OCI-LY1 (cell line): ENCODE data around the gene FANCD2.
A peak's percentile ranks its signal among the peaks of the same experiment; 100 is the strongest.

ENCODE experiments used
- H2AFZ ChIP-seq: fragments of 200-600 bp; sonication (generic), shearing (Covaris generic); 2 replicates; pipeline ENCODE4 v1.6.0; 2014; ENCODE audit warnings: antibody characterized with exemption, mild to moderate bottlenecking, low read length
- H3F3A ChIP-seq: fragments of 200-600 bp; sonication (generic), shearing (Covaris generic); 2 replicates; pipeline ENCODE4 v1.6.0; 2014; ENCODE audit warnings: mild to moderate bottlenecking, antibody characterized with exemption, low read length, moderate library complexity; ENCODE audit not compliant: insufficient read depth
- H3K27ac ChIP-seq: fragments of 200-600 bp; sonication (generic); 2 replicates; pipeline ENCODE4 v1.5.1; 2014; ENCODE audit warnings: low read length, mixed run types, mild to moderate bottlenecking, low read depth; ENCODE audit not compliant: poor library complexity, severe bottlenecking
- H3K27me3 ChIP-seq: fragments of 200-600 bp; sonication (generic); 2 replicates; pipeline ENCODE4 v1.6.0; 2014; ENCODE audit warnings: antibody characterized with exemption, mild to moderate bottlenecking, low read length, moderate library complexity; ENCODE audit not compliant: insufficient read depth
- H3K36me3 ChIP-seq: fragments of 200-600 bp; sonication (generic); 2 replicates; pipeline ENCODE4 v1.6.1; 2014; ENCODE audit warnings: mild to moderate bottlenecking, antibody characterized with exemption, low read length, moderate library complexity, mixed read lengths; ENCODE audit not compliant: insufficient read depth
- H3K4me1 ChIP-seq: fragments of 200-600 bp; sonication (generic); 2 replicates; pipeline ENCODE4 v1.5.1; 2014; ENCODE audit warnings: mild to moderate bottlenecking, low read length, moderate library complexity; ENCODE audit not compliant: insufficient read depth, severe bottlenecking
- H3K4me2 ChIP-seq: fragments of 200-600 bp; sonication (generic), shearing (Covaris generic); 2 replicates; pipeline ENCODE4 v1.6.1; 2014; ENCODE audit warnings: low read length
- H3K4me3 ChIP-seq: fragments of 200-600 bp; sonication (generic); 2 replicates; pipeline ENCODE4 v1.5.1; 2014; ENCODE audit warnings: low read length, low read depth, mild to moderate bottlenecking, mixed read lengths; ENCODE audit not compliant: poor library complexity, severe bottlenecking
- H3K79me2 ChIP-seq: fragments of 200-600 bp; shearing (Covaris generic); 2 replicates; pipeline ENCODE4 v1.6.1; 2016; ENCODE audit warnings: mixed run types, low read length, mixed read lengths; ENCODE audit not compliant: insufficient read depth
- H3K9ac ChIP-seq: fragments of 200-600 bp; sonication (generic), shearing (Covaris generic); 2 replicates; pipeline ENCODE4 v1.6.1; 2014; ENCODE audit warnings: mild to moderate bottlenecking, low read length, mixed read lengths
- H3K9me2 ChIP-seq: fragments of 200-600 bp; sonication (generic), shearing (Covaris generic); 2 replicates; pipeline ENCODE4 v1.6.1; 2014; ENCODE audit warnings: low read depth, mild to moderate bottlenecking, low read length, mixed read lengths
- H3K9me3 ChIP-seq: fragments of 200-600 bp; shearing (Covaris generic); 2 replicates; pipeline ENCODE4 v1.6.1; 2014; ENCODE audit warnings: low read length, mixed read lengths
- H4K20me1 ChIP-seq: fragments of 200-600 bp; sonication (generic), shearing (Covaris generic); 2 replicates; pipeline ENCODE4 v1.6.0; 2016; ENCODE audit warnings: mild to moderate bottlenecking, low read length; ENCODE audit not compliant: insufficient read depth
- EZH2 ChIP-seq: fragments of 200-600 bp; sonication (generic), shearing (Covaris generic); IDR thresholded peaks from 2 replicates; pipeline ENCODE4 v1.8.0; 2017; ENCODE audit warnings: borderline replicate concordance, mixed run types, mild to moderate bottlenecking, antibody characterized with exemption, low read length, moderate library complexity, mixed read lengths
- TF ChIP-seq, protein P1 (sequence below): fragments of 200-600 bp; sonication (generic), shearing (Covaris generic); IDR thresholded peaks from 2 replicates; pipeline ENCODE4 v1.5.1; 2017; ENCODE audit warnings: mild to moderate bottlenecking, antibody characterized with exemption, low read length, moderate library complexity, mixed read lengths

The FANCD2 gene

DNA sequence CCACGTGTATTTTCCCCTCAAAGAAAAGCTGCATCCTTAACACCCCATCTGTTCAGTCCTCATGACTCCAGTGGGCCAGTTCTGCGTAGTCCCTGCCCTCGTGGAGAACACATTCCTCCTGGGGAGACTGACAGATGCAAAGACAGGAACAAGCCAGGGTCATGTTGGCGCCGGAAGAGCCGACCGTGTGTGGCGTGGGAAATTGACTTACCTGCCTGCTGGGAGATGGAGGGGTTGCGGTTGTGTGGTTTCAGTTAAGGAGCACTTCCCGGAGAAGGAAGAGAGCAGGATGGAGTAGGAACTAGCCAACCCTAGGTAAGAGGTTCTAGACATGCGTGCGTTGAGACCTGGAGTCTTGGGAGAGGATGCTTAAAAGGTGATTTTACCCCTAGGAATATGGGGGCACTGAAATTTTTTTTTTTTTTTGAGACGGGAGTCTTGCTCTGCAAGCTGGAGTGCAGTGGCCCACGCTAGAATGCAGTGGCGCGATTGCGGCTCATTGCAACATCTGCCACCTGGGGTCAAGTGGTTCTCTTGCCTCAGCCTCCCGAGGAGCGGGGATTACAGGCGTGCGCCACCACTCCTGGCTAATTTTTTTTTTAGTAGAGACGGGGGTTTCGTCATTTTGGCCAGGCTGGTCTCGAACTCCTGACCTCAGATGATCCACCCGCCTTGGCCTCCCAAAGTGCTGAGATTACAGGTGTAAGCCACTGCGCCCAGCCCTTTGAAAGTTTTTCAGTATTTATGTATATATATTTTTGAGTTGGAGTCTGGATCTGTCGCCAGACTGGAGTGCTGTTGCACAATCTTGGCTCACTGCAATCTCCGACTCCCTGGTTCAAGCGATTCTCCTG lies 116.7 kb downstream of the FANCD2 start:
- Histone ChIP-seq H3K27me3 (no peaks in the 10 kb centered on the region), H3F3A (no peaks in the 10 kb centered on the region), H3K9ac (peak overlapping the region; percentile 75), H3K9me2 (no peaks in the 10 kb centered on the region), H3K4me2 (peak overlapping the region; percentile 83), H4K20me1 (no peaks in the 10 kb centered on the region), H3K36me3 (peaks cover 50% of the 10 kb centered on the region), H3K79me2 (peaks cover 48% of the 10 kb centered on the region), H3K4me1 (peaks cover 38% of the 10 kb centered on the region), H3K4me3 (peak overlapping the region; percentile 100), H3K9me3 (no peaks in the 10 kb centered on the region), H2AFZ (no peak overlapping the region), H3K27ac (peak overlapping the region; percentile 60)
- TF ChIP-seq EZH2 = no peak
- TF ChIP-seq, protein P1, sequence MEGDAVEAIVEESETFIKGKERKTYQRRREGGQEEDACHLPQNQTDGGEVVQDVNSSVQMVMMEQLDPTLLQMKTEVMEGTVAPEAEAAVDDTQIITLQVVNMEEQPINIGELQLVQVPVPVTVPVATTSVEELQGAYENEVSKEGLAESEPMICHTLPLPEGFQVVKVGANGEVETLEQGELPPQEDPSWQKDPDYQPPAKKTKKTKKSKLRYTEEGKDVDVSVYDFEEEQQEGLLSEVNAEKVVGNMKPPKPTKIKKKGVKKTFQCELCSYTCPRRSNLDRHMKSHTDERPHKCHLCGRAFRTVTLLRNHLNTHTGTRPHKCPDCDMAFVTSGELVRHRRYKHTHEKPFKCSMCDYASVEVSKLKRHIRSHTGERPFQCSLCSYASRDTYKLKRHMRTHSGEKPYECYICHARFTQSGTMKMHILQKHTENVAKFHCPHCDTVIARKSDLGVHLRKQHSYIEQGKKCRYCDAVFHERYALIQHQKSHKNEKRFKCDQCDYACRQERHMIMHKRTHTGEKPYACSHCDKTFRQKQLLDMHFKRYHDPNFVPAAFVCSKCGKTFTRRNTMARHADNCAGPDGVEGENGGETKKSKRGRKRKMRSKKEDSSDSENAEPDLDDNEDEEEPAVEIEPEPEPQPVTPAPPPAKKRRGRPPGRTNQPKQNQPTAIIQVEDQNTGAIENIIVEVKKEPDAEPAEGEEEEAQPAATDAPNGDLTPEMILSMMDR = no peak

DNA sequence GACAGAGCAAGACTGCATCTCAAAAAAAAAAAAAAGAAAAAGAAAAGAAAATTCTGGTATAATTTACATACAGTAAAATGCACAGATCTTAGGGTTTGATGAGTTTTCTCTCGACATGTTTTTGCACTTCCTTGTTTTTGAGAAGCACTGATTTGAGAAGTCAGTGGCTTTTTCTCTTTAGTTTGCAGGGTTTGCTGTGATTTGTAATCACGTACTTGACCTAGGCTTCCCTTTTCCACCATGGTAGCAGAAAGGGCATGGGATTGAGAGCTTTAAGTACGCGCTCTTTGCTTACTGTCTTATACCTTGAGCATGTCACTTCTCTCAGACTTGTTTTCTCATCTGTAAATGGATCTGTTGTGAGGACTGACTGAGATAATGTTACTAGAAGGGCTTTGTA lies 119.4 kb downstream of the FANCD2 start:
- no peak overlapping the region for H3K27ac ChIP-seq
- H3K9ac ChIP-seq = no peak overlapping the region
- H3K79me2 ChIP-seq = peaks cover 50% of the 10 kb centered on the region
- peaks cover 76% of the 10 kb centered on the region for H3K36me3 ChIP-seq
- H3K9me2 ChIP-seq = no peaks in the 10 kb centered on the region
- H2AFZ ChIP-seq = no peak overlapping the region
- H3F3A ChIP-seq = no peaks in the 10 kb centered on the region
- peak overlapping the region; percentile 68 for H3K4me2 ChIP-seq
- no peaks in the 10 kb centered on the region for H3K9me3 ChIP-seq
- no peaks in the 10 kb centered on the region for H4K20me1 ChIP-seq
- TF ChIP-seq, protein P1 = no peak
- TF ChIP-seq EZH2 = no peak
- H3K4me3 ChIP-seq = peak overlapping the region; percentile 46
- no peaks in the 10 kb centered on the region for H3K27me3 ChIP-seq
- H3K4me1 ChIP-seq = peaks cover 38% of the 10 kb centered on the region

DNA sequence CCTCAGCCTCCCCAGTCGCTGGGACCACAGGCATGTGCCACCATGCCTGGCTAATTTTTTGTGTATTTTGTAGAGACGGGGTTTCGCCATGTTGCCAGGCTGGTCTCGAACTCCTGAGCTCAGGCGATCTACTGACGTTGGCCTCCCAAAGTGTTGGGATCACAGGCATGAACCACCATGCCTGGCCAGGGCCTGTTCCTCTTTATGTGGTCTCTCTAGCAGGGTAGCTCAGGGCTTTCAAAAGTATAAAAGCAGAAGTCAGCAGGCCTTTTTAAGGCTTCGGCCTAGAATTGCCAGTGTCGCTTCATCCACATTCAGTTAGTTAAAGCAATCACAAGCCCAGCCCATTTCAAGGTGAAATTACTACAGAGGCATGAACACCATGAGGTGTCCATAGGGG lies 123.0 kb downstream of the FANCD2 start:
- H3K79me2 ChIP-seq = peaks cover 30% of the 10 kb centered on the region
- TF ChIP-seq EZH2 = no peak

More for the DNA sequence above, 123.0 kb downstream of the FANCD2 start:
- Histone ChIP-seq H3K27ac (peak overlapping the region; percentile 42), H3K9me2 (no peaks in the 10 kb centered on the region), H3F3A (no peaks in the 10 kb centered on the region), H3K4me1 (peaks cover 19% of the 10 kb centered on the region), H3K9ac (no peak overlapping the region), H4K20me1 (no peaks in the 10 kb centered on the region), H3K9me3 (no peaks in the 10 kb centered on the region), H3K36me3 (peaks cover 88% of the 10 kb centered on the region), H3K4me3 (no peak overlapping the region), H3K27me3 (no peaks in the 10 kb centered on the region), H2AFZ (no peak overlapping the region), H3K4me2 (no peak overlapping the region)
